Posterior vena cava (tissue), 2 donors: ENCODE measurements around the gene STXBP5. TPM values are rescaled to one million over a fixed set of nuclear protein-coding genes. Genes with fewer than 3 reads are reported as not detected.

Source experiments
- DNase-seq: peaks from one replicate; pipeline ENCODE4 v3.0.0-alpha.2; 2020; ENCODE audit warnings: low spot score
- intact Hi-C, 2 donors: fragments of 100-400 bp; cut with DNase I; formaldehyde crosslinking; loops; one replicate each; pipeline versions ENCODE4 v1.14.1 to v1.14.2; 2022 to 2023
- total RNA-seq, 2 donors: library from RNA; stranded (reverse); fragmentation: NEBNext Ultra II Directional; extraction: Animal tissue kit (Norgen Biotek cat#: 25700); gene quantifications; one replicate each; pipeline ENCODE4 v1.2.1, GENCODE V29; 2021
- donor health status: DM: yes; HTN: yes; CAD: no.
- donor health status: DM: yes; HTN: yes; CAD: no.

STXBP5 gene
- total RNA-seq, 2 donors from 2014 or later: 21.6 to 30.0 TPM

GRCh38 chr6:147274012-147274411, 69.8 kb downstream of the STXBP5 start:
- no peak for DNase-seq
- intact Hi-C loops: no loop called here

GRCh38 chr6:147274776-147275175, 70.6 kb downstream of the STXBP5 start:
- no peak for DNase-seq
- intact Hi-C loops: no loop called here

- no peak for DNase-seq
- intact Hi-C loops: no loop called here
These were observed 74.7 kb downstream of the STXBP5 start for GRCh38 chr6:147278891-147279290.

- DNase-seq: no peak
- intact Hi-C loops: no loop called here
These were observed 75.2 kb downstream of the STXBP5 start for GRCh38 chr6:147279427-147279826.

- intact Hi-C loops: loop anchor here in 1 of 2 donors (10.0 kb wide), 1 partner anchor 427 kb away; no protein-coding TSS in a partner anchor
- no peak for DNase-seq
These were observed 77.8 kb downstream of the STXBP5 start for GRCh38 chr6:147281895-147282565.

GRCh38 chr6:147282566-147282959, 78.3 kb downstream of the STXBP5 start:
- intact Hi-C loops: loop anchor here in 1 of 2 donors (10.0 kb wide), 1 partner anchor 428 kb away; no protein-coding TSS in a partner anchor
- DNase-seq: no peak

- intact Hi-C loops: loop anchor here in 1 of 2 donors (10.0 kb wide), 1 partner anchor 429 kb away; no protein-coding TSS in a partner anchor
- DNase-seq: no peak
These were observed 79.2 kb downstream of the STXBP5 start for GRCh38 chr6:147283460-147283859.

- DNase-seq: no peak
- intact Hi-C loops: loop anchor here in 1 of 2 donors (10.0 kb wide), 1 partner anchor 430 kb away; no protein-coding TSS in a partner anchor
These were observed 81.1 kb downstream of the STXBP5 start for GRCh38 chr6:147285087-147285855.

- DNase-seq: no peak
- intact Hi-C loops: loop anchor here in 1 of 2 donors (10.0 kb wide), 1 partner anchor 433 kb away; no protein-coding TSS in a partner anchor
These were observed 83.7 kb downstream of the STXBP5 start for GRCh38 chr6:147287869-147288271.

GRCh38 chr6:147297124-147297523, 92.9 kb downstream of the STXBP5 start:
- no peak for DNase-seq

GRCh38 chr6:147297663-147298316, 93.6 kb downstream of the STXBP5 start:
- no peak for DNase-seq
- intact Hi-C loops: loop anchor here in 1 of 2 donors (10.0 kb wide), 1 partner anchor 443 kb away; no protein-coding TSS in a partner anchor

More at GRCh38 chr6:147297124-147297523, 92.9 kb downstream of the STXBP5 start:
- intact Hi-C loops: loop anchor here in 1 of 2 donors (10.0 kb wide), 1 partner anchor 442 kb away; no protein-coding TSS in a partner anchor

- intact Hi-C loops: loop anchor here in 1 of 2 donors (10.0 kb wide), 1 partner anchor 444 kb away; no protein-coding TSS in a partner anchor
These were observed 94.2 kb downstream of the STXBP5 start for GRCh38 chr6:147298461-147298860.

GRCh38 chr6:147299035-147299434, 94.8 kb downstream of the STXBP5 start:
- intact Hi-C loops: loop anchor here in 1 of 2 donors (10.0 kb wide), 1 partner anchor 444 kb away; no protein-coding TSS in a partner anchor
- DNase-seq: no peak

More at GRCh38 chr6:147298461-147298860, 94.2 kb downstream of the STXBP5 start:
- no peak for DNase-seq

- intact Hi-C loops: no loop called here
- no peak for DNase-seq
These were observed 96.9 kb downstream of the STXBP5 start for GRCh38 chr6:147301070-147301469.

- intact Hi-C loops: no loop called here
- DNase-seq: no peak
These were observed 99.8 kb downstream of the STXBP5 start for GRCh38 chr6:147304016-147304415.

GRCh38 chr6:147310521-147310920, 106.3 kb downstream of the STXBP5 start:
- no peak for DNase-seq
- intact Hi-C loops: no loop called here

GRCh38 chr6:147311218-147311617, 107.0 kb downstream of the STXBP5 start:
- no peak for DNase-seq
- intact Hi-C loops: no loop called here

GRCh38 chr6:147321260-147321659, 117.0 kb downstream of the STXBP5 start:
- DNase-seq: no peak
- intact Hi-C loops: no loop called here
